ENCODE measurements around the gene ADAM8.

DNA sequence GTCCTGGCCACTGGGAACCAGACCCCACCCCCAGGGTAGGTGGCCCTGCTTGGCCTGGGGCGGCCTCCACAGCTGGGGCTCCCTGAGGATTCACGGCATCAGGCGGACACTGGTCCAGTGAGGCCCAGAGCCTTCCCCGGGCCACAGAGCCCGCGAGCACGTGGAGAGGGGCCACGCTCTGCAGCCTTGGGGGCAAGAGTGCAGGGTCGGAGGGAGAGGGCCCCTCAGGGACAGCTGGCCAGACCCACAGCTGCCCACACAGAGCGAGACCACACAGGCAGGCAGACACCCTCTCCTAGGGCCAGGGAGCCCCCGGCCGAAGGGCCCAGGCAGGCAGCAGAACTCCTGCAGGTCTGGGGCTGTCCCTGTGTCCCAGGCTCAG lies 28.3 kb downstream of the ADAM8 start:
- TF ChIP-seq POLR2AphosphoS5 (IDR thresholded peaks at IDR 0.05; ENCODE audit: low read depth) (no peak), REST (IDR thresholded peaks at IDR 0.05; ENCODE audit: insufficient replicate concordance, low read depth) (no peak)
- TF ChIP-seq, protein P1, sequence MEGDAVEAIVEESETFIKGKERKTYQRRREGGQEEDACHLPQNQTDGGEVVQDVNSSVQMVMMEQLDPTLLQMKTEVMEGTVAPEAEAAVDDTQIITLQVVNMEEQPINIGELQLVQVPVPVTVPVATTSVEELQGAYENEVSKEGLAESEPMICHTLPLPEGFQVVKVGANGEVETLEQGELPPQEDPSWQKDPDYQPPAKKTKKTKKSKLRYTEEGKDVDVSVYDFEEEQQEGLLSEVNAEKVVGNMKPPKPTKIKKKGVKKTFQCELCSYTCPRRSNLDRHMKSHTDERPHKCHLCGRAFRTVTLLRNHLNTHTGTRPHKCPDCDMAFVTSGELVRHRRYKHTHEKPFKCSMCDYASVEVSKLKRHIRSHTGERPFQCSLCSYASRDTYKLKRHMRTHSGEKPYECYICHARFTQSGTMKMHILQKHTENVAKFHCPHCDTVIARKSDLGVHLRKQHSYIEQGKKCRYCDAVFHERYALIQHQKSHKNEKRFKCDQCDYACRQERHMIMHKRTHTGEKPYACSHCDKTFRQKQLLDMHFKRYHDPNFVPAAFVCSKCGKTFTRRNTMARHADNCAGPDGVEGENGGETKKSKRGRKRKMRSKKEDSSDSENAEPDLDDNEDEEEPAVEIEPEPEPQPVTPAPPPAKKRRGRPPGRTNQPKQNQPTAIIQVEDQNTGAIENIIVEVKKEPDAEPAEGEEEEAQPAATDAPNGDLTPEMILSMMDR (IDR thresholded peaks at IDR 0.05; ENCODE audit: insufficient read depth, low read length) = no peak

Data from HL-60 (cell line).